GM12892 (cell line): ENCODE data around the gene ZCCHC8.

Source experiments
- POLR2A ChIP-seq: IDR thresholded peaks from 2 replicates; pipeline ENCODE4 v1.6.1; 2011; ENCODE audit warnings: low read depth, low read length, control low read depth
- POLR2AphosphoS5 ChIP-seq: IDR thresholded peaks from 2 replicates; pipeline ENCODE4 v1.6.1; 2011; ENCODE audit warnings: low read depth, low read length, control low read depth
- TAF1 ChIP-seq: IDR thresholded peaks from 2 replicates; pipeline ENCODE4 v1.6.1; 2011; ENCODE audit warnings: low read depth, mild to moderate bottlenecking, control low read depth, low read length, borderline replicate concordance

DNA sequence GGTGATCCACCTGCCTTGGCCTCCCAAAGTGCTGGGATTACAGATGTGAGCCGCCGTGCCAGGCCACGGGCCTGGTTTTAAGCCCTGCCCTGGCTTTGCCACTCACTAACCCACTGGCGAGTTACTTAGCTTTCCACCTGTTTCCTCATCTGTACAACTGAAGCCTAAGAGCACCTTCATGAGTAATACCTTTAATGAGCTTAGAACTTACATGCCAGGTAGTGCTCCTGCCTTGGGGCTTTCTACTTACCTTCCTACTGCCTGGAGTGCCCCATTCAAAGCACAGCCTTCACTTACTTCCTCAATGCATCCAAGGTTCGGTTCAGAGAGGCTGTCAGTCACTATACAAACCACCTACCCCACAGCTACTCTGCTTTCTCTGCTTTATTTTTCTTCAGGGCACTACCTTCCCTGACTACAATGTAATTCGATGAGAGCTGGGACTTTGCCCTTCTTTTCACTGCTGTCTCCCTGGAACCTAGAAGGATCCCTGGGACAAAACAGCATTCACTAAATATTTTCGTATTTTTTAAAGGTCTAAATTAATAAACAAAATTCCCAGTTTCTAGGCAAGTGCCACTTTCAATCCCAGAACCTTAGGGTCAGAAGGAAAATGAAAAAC is 13.8 kb downstream of the ZCCHC8 start:
- TF ChIP-seq TAF1 (no peak), POLR2A (no peak), POLR2AphosphoS5 (no peak)
